ENCODE data around the gene SERPINI1. TPM values are rescaled to one million over a fixed set of nuclear protein-coding genes. Genes with fewer than 3 reads are reported as not detected.

SERPINI1 gene
- total RNA-seq, 2 donors from 2014 or later = 6.2 to 11.0 TPM

- H3K4me3 ChIP-seq = no peak overlapping the region
- ATAC-seq (ENCODE audit: insufficient number of reproducible peaks, low FRiP score, low read depth) (no peak), DNase-seq (ENCODE audit: low spot score) (no peak)
- no peaks in the 10 kb centered on the region for H3K9me3 ChIP-seq
- peak overlapping the region in 1 of 2 donors; percentile 71 for H3K27ac ChIP-seq
- no peak for TF ChIP-seq CTCF (IDR thresholded peaks at IDR 0.05)
- H3K4me1 ChIP-seq (ENCODE audit: control insufficient read depth in 1 of 2, low read depth in 2 of 2) = peaks cover 17 to 43% of the 10 kb centered on the region in 2 donors
- no peaks in the 10 kb centered on the region for H3K27me3 ChIP-seq (replicated peaks; ENCODE audit: insufficient read depth)
- H3K36me3 ChIP-seq = no peaks in the 10 kb centered on the region
Observed at GRCh38 chr3:167810236-167810635, 74.7 kb downstream of the SERPINI1 start.

GRCh38 chr3:167811031-167811430 lies 75.5 kb downstream of the SERPINI1 start:
- Histone ChIP-seq H3K4me3 (no peak overlapping the region), H3K27me3 (replicated peaks; ENCODE audit: insufficient read depth) (no peaks in the 10 kb centered on the region), H3K4me1 (ENCODE audit: control insufficient read depth in 1 of 2, low read depth in 2 of 2) (peaks cover 24 to 51% of the 10 kb centered on the region in 2 donors), H3K36me3 (no peaks in the 10 kb centered on the region), H3K9me3 (no peaks in the 10 kb centered on the region), H3K27ac (peak overlapping the region in 1 of 2 donors; percentile 71)
- TF ChIP-seq CTCF (IDR thresholded peaks at IDR 0.05) = no peak
- DNase-seq (ENCODE audit: low spot score) = no peak
- no peak for ATAC-seq (ENCODE audit: insufficient number of reproducible peaks, low FRiP score, low read depth)

GRCh38 chr3:167813169-167814123 lies 77.9 kb downstream of the SERPINI1 start:
- DNase-seq (ENCODE audit: low spot score) = no peak
- no peak for TF ChIP-seq CTCF (IDR thresholded peaks at IDR 0.05)
- no peaks in the 10 kb centered on the region for H3K27me3 ChIP-seq (replicated peaks; ENCODE audit: insufficient read depth)
- no peak overlapping the region for H3K4me3 ChIP-seq
- peaks cover 26 to 55% of the 10 kb centered on the region in 2 donors for H3K4me1 ChIP-seq (ENCODE audit: control insufficient read depth in 1 of 2, low read depth in 2 of 2)
- peak overlapping the region; percentile 71 to 74 for H3K27ac ChIP-seq
- H3K36me3 ChIP-seq = no peaks in the 10 kb centered on the region
- ATAC-seq (ENCODE audit: insufficient number of reproducible peaks, low FRiP score, low read depth) = no peak
- no peaks in the 10 kb centered on the region for H3K9me3 ChIP-seq

GRCh38 chr3:167814441-167814951 lies 79.0 kb downstream of the SERPINI1 start:
- DNase-seq (ENCODE audit: low spot score) (peak; percentile 7), ATAC-seq (ENCODE audit: insufficient number of reproducible peaks, low FRiP score, low read depth) (peak; percentile 97)
- Histone ChIP-seq H3K4me1 (ENCODE audit: control insufficient read depth in 1 of 2, low read depth in 2 of 2) (peaks cover 26 to 46% of the 10 kb centered on the region in 2 donors), H3K27ac (peak overlapping the region; percentile 71 to 74), H3K36me3 (no peaks in the 10 kb centered on the region), H3K4me3 (no peak overlapping the region), H3K27me3 (replicated peaks; ENCODE audit: insufficient read depth) (no peaks in the 10 kb centered on the region), H3K9me3 (no peaks in the 10 kb centered on the region)
- TF ChIP-seq CTCF (IDR thresholded peaks at IDR 0.05) = no peak

- H3K27ac ChIP-seq = no peak overlapping the region
- ATAC-seq (ENCODE audit: insufficient number of reproducible peaks, low FRiP score, low read depth) (no peak), DNase-seq (ENCODE audit: low spot score) (no peak)
- H3K27me3 ChIP-seq (replicated peaks; ENCODE audit: insufficient read depth) = no peaks in the 10 kb centered on the region
- H3K9me3 ChIP-seq = no peaks in the 10 kb centered on the region
- no peak for TF ChIP-seq CTCF (IDR thresholded peaks at IDR 0.05)
- H3K4me3 ChIP-seq = no peak overlapping the region
- peaks cover 18 to 34% of the 10 kb centered on the region in 2 donors for H3K4me1 ChIP-seq (ENCODE audit: control insufficient read depth in 1 of 2, low read depth in 2 of 2)
- no peaks in the 10 kb centered on the region for H3K36me3 ChIP-seq
Observed at GRCh38 chr3:167816953-167817352, 81.4 kb downstream of the SERPINI1 start.
